Endothelial cell of umbilical vein (primary cell): ENCODE results near the gene PLEKHA6.
"Not testable (repeated sequence)": the region's sequence is repeated elsewhere in the genome, so short reads cannot be mapped to it uniquely, and the experiment has no call there.

ENCODE experiments used
- CTCF ChIP-seq, 2 donors: IDR thresholded peaks; 1 replicate in 1 of 2; 2 replicates in 1 of 2; pipeline ENCODE4 v1.5.1; 2011; ENCODE audit warnings: low read length in 2 of 2, mild to moderate bottlenecking in 2 of 2, moderate library complexity in 2 of 2, control low read depth in 1 of 2, inconsistent platforms in 1 of 2, low read depth in 1 of 2; ENCODE audit not compliant: insufficient read depth in 1 of 2; ENCODE audit errors: extremely low read depth in 1 of 2
- EZH2 ChIP-seq: IDR thresholded peaks from 2 replicates; pipeline ENCODE4 v1.6.1; 2012; ENCODE audit warnings: borderline replicate concordance, low read depth, mild to moderate bottlenecking, moderate library complexity, low read length, inconsistent platforms; ENCODE audit not compliant: severe bottlenecking
- FOS ChIP-seq: IDR thresholded peaks from 2 replicates; pipeline ENCODE4 v1.6.1; 2011; ENCODE audit warnings: mild to moderate bottlenecking, low read length, moderate library complexity, borderline replicate concordance; ENCODE audit not compliant: insufficient read depth
- JUN ChIP-seq: IDR thresholded peaks from 2 replicates; pipeline ENCODE4 v1.6.1; 2011; ENCODE audit warnings: borderline replicate concordance, low read depth; ENCODE audit not compliant: insufficient read length, insufficient read depth
- MAX ChIP-seq: IDR thresholded peaks from 2 replicates; pipeline ENCODE4 v1.6.1; 2011; ENCODE audit not compliant: insufficient read depth, insufficient read length
- POLR2A ChIP-seq: IDR thresholded peaks from 2 replicates; pipeline ENCODE4 v1.6.1; 2012; ENCODE audit warnings: low read depth, mild to moderate bottlenecking, control low read depth, low read length
- POLR2AphosphoS5 ChIP-seq: IDR thresholded peaks from 2 replicates; pipeline ENCODE4 v1.6.1; 2012; ENCODE audit warnings: low read depth, mild to moderate bottlenecking, control low read depth, low read length, moderate library complexity; ENCODE audit not compliant: insufficient read depth

- TF ChIP-seq MAX; POLR2AphosphoS5; CTCF (IDR thresholded peaks at IDR 0.05; ENCODE audit: extremely low read depth in 1 of 2, insufficient read depth in 1 of 2, low read depth in 1 of 2, low read length in 2 of 2); EZH2; POLR2A; JUN; FOS: not testable (repeated sequence)
Observed at GRCh38 chr1:204310970-204311369, 48.8 kb downstream of the PLEKHA6 start.
